IPS DF 6.9 (cell line): ENCODE results near the gene LINC00632.

Source experiments
- DNase-seq: peaks from one replicate; pipeline ENCODE4 v3.0.0-alpha.2; 2013; ENCODE audit warnings: low read depth, low spot score
- H3K27ac ChIP-seq: one replicate; pipeline ENCODE4 v1.5.1; 2013; ENCODE audit warnings: low read length, control low read depth
- H3K27me3 ChIP-seq: 2 replicates; pipeline ENCODE4 v1.6.1; 2013; ENCODE audit warnings: mild to moderate bottlenecking, low read length; ENCODE audit not compliant: control insufficient read depth, insufficient read depth
- H3K36me3 ChIP-seq: 2 replicates; pipeline ENCODE4 v1.6.1; 2013; ENCODE audit warnings: low read length; ENCODE audit not compliant: control insufficient read depth, insufficient read depth
- H3K4me1 ChIP-seq: 2 replicates; pipeline ENCODE4 v1.6.1; 2013; ENCODE audit warnings: low read length; ENCODE audit not compliant: control insufficient read depth, insufficient read depth
- H3K4me3 ChIP-seq: 2 replicates; pipeline ENCODE4 v1.5.1; 2013; ENCODE audit warnings: mild to moderate bottlenecking, low read length
- H3K9me3 ChIP-seq: 2 replicates; pipeline ENCODE4 v1.6.1; 2013; ENCODE audit warnings: low read length, inconsistent platforms; ENCODE audit not compliant: control insufficient read depth, insufficient read depth
- WGBS: extraction: QIAGEN DNeasy Blood & Tissue Kit; methylation state at CpG from one replicate; pipeline ENCODE4 v1.1.7; 2013; ENCODE audit warnings: mixed read lengths, missing lambda C conversion rate; ENCODE audit not compliant: insufficient read length, insufficient coverage; 5-methylcytosine and 5-hydroxymethylcytosine counted together

LINC00632 gene

DNA sequence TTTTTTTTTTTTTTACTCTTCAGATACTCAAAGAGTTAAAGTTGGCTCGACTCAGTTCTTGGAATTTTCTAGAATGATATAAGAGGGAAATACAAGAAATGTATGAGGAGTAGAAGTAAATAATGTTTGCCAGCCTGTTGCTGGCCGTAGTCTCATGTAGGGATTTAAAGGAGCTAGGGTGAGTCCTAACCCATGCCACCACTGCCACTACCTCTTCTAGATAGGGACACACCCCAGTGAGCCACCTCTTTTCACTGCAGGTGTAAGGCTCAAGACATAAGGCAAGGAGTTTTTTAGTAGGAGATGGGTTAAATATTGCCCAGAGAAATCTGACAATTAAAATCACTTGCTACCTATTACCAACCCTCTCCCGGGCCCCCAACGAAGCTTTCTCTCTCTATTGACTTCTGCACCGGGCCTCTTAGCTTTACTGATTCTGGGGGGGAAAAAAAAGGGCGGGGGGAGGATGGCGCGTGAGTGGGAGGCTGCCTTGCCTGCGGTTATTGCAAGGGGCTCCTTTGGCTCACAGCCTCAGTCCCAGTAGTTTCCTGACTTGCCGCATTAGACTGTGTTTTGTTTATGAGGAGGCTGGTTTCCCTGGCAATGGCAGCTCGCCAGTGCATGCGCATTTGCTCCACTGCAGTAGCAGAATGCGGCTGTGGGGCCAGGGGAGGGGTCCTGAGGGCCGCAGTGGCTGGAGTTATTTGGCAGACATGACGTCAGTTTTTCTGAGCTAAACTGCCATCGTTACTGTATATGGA lies 3.0 kb downstream of the LINC00632 start:
- Histone ChIP-seq H3K9me3 (no peaks in the 10 kb centered on the region), H3K4me1 (no peaks in the 10 kb centered on the region), H3K27me3 (no peaks in the 10 kb centered on the region), H3K36me3 (no peaks in the 10 kb centered on the region), H3K4me3 (no peak overlapping the region), H3K27ac (no peak overlapping the region)
- no CpG with 5 or more reads among the region's 16 CpGs for WGBS
- DNase-seq = no peak

DNA sequence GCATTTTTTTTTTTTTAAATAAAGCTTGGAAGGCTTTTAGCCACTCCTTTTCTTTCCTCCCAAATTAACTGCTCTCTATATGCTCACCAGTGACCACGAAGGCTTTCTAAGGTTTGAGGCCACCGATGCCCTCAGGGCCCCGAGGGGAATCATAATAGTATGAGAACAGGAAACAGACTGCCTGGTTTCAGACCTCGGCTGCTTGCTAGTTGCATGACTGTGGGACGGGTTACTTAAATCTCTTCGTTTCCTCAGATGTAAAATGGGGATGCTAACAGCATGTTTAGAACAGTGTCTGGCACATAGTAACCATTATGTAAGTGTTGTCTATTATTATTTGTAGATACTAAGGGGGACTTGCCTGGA lies 3.6 kb downstream of the LINC00632 start:
- H3K9me3 ChIP-seq = no peaks in the 10 kb centered on the region

DNA sequence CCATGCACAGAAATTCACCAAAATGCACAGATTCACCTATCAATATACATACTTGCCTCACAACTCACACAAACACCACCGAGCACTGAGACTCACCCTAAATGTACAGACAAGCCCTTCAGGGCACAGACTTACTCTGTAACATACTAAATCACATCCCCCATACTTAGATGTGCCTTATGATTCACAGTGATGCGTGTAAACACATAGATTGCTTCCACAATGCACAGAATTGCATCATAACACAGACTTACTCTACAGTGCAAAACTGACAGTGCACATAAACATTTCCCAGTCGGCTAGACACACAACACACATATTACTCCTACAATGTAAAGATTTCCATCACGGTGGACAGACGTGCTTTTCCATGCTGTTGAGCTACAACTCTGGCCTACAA lies 6.2 kb downstream of the LINC00632 start:
- Histone ChIP-seq H3K36me3 (no peaks in the 10 kb centered on the region), H3K9me3 (no peaks in the 10 kb centered on the region), H3K27ac (no peak overlapping the region), H3K27me3 (no peaks in the 10 kb centered on the region), H3K4me1 (no peaks in the 10 kb centered on the region), H3K4me3 (no peak overlapping the region)
- DNase-seq = no peak
- no CpG with 5 or more reads among the region's 5 CpGs for WGBS

More for the DNA sequence above, 3.6 kb downstream of the LINC00632 start:
- H3K36me3 ChIP-seq = no peaks in the 10 kb centered on the region
- H3K27me3 ChIP-seq = no peaks in the 10 kb centered on the region
- no peak for DNase-seq
- no peaks in the 10 kb centered on the region for H3K4me1 ChIP-seq
- no peak overlapping the region for H3K27ac ChIP-seq
- H3K4me3 ChIP-seq = no peak overlapping the region
- WGBS = no CpG with 5 or more reads among the region's 6 CpGs

- Histone ChIP-seq H3K27ac (no peak overlapping the region), H3K36me3 (no peaks in the 10 kb centered on the region), H3K27me3 (no peaks in the 10 kb centered on the region), H3K4me1 (no peaks in the 10 kb centered on the region), H3K9me3 (no peaks in the 10 kb centered on the region), H3K4me3 (no peak overlapping the region)
- 42% methylated on average over 3 of the region's 4 CpGs for WGBS
- no peak for DNase-seq
Observed at GRCh38 chrX:140723121-140723715, 13.7 kb downstream of the LINC00632 start.

DNA sequence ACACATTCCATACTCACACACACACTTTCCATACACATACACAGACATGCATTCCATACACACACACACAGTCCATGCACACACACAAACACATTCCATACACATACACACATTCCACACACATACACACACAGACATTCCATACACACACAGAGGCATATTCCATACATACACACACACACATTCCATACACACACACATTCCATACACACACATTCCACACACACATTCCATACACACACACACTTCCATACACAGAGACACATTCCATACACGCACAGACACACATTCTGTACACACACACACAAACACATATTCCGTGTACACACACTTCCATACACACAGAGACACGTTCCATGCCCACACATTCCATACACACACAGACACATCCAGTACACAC lies 14.8 kb downstream of the LINC00632 start:
- no peak for DNase-seq

DNA sequence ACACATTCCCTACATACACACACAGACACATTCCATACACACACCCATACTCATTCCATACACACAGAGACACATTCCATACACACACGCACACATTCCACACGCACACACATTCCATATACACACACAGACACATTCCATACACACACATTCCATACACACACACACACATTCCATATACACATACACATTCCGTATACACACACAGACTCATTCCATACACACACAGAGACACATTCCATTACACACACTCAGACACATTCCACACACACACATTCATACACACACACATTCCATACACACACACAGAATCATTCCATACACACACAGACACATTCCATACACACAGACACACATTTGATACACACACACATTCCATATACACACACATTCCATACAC lies 15.2 kb downstream of the LINC00632 start:
- DNase-seq = no peak
- H3K4me1 ChIP-seq = no peaks in the 10 kb centered on the region
- no peak overlapping the region for H3K4me3 ChIP-seq
- WGBS = 100% methylated on average over 3 of the region's 3 CpGs
- no peaks in the 10 kb centered on the region for H3K9me3 ChIP-seq
- H3K27ac ChIP-seq = no peak overlapping the region
- H3K36me3 ChIP-seq = no peaks in the 10 kb centered on the region
- H3K27me3 ChIP-seq = no peaks in the 10 kb centered on the region

More for the DNA sequence above, 14.8 kb downstream of the LINC00632 start:
- Histone ChIP-seq H3K9me3 (no peaks in the 10 kb centered on the region), H3K27me3 (no peaks in the 10 kb centered on the region), H3K36me3 (no peaks in the 10 kb centered on the region), H3K4me1 (no peaks in the 10 kb centered on the region), H3K27ac (no peak overlapping the region), H3K4me3 (no peak overlapping the region)
- 100% methylated on average over 1 of the region's 3 CpGs for WGBS

DNA sequence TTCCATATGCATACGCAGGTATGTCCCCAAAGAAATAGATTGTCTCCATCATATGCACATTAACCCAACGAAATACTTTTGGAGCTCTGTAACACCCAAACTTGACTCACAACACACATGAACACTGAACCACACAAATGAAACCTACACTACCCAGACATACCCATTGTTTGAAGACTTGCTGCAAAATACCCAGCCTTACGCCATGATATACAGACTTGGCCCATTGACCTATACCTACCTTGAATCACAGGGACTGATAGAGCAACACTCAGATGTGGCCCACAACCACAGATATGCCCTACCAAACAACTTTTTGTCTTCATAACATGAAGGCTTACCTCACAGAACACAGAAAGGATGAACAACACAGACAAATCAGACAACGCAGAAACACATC lies 15.9 kb downstream of the LINC00632 start:
- no peaks in the 10 kb centered on the region for H3K36me3 ChIP-seq
- no CpG with 5 or more reads among the region's 4 CpGs for WGBS
- no peak overlapping the region for H3K4me3 ChIP-seq
- no peak overlapping the region for H3K27ac ChIP-seq
- DNase-seq = no peak
- H3K4me1 ChIP-seq = no peaks in the 10 kb centered on the region
- H3K9me3 ChIP-seq = no peaks in the 10 kb centered on the region
- H3K27me3 ChIP-seq = no peaks in the 10 kb centered on the region

GRCh38 chrX:140733766-140734342 lies 24.3 kb downstream of the LINC00632 start:
- no peaks in the 10 kb centered on the region for H3K27me3 ChIP-seq
- WGBS = no CpG with 5 or more reads among the region's 10 CpGs

GRCh38 chrX:140744085-140744484 lies 34.5 kb downstream of the LINC00632 start:
- Histone ChIP-seq H3K4me1 (no peaks in the 10 kb centered on the region), H3K4me3 (no peak overlapping the region), H3K9me3 (no peaks in the 10 kb centered on the region), H3K27ac (no peak overlapping the region), H3K27me3 (no peaks in the 10 kb centered on the region), H3K36me3 (no peaks in the 10 kb centered on the region)
- no peak for DNase-seq

More at GRCh38 chrX:140733766-140734342, 24.3 kb downstream of the LINC00632 start:
- no peaks in the 10 kb centered on the region for H3K4me1 ChIP-seq
- H3K27ac ChIP-seq = no peak overlapping the region
- H3K4me3 ChIP-seq = no peak overlapping the region
- no peak for DNase-seq
- H3K36me3 ChIP-seq = no peaks in the 10 kb centered on the region
- H3K9me3 ChIP-seq = no peaks in the 10 kb centered on the region

DNA sequence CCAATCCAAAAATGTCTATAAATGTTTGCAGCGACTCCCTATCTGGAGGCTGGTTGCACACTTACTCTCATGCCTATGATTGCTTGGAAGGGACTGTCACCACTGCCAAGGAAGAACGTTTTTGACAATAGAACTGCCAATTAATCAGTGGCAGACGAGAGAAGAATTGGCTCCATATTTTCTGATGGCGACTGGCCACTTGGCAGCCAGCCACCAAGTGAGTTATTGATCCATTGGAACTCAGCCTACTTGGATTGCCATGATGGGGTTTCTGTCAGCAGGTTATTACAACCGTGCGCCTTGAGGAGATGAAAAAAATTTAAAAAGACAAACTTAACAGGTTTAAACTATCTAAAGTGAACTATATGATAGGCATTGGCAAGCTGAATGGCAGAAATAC lies 47.4 kb downstream of the LINC00632 start:
- no peaks in the 10 kb centered on the region for H3K4me1 ChIP-seq
- no CpG with 5 or more reads among the region's 6 CpGs for WGBS
- no peak for DNase-seq
- no peaks in the 10 kb centered on the region for H3K9me3 ChIP-seq
- no peak overlapping the region for H3K4me3 ChIP-seq
- H3K36me3 ChIP-seq = no peaks in the 10 kb centered on the region
- H3K27me3 ChIP-seq = no peaks in the 10 kb centered on the region
- H3K27ac ChIP-seq = no peak overlapping the region
